HepG2 (cell line): Measurements from ENCODE around the gene ANKRD53. TPM values are rescaled to one million over a fixed set of nuclear protein-coding genes. Genes with fewer than 3 reads are reported as not detected.

ENCODE experiments used
- ATAC-seq: fragments of 200-7000 bp; cut with Tn5 transposase; 3 replicates; pipeline ENCODE4 v1.9.1; 2020; ENCODE audit warnings: mild to moderate bottlenecking, moderate library complexity
- BruUV-seq: library from RNA; stranded (reverse); fragments of 400-500 nt; replicated peaks from 2 replicates; lab custom pipeline; 2021; lab: Mats Ljungman, UMichigan
- CTCF ChIA-PET: fragments of 300-600 bp; formaldehyde crosslinking; extraction: SDS; loops from one replicate; lab custom pipeline; 2021; ENCODE audit warnings: low total read pairs, inconsistent platforms, low intra/inter-chr PET ratio; lab: Yijun Ruan, JAX
- POLR2A ChIA-PET: fragments of 350-600 bp; sonication (Branson Sonifier 250); formaldehyde crosslinking; loops from one replicate; lab custom pipeline; 2020; ENCODE audit warnings: antibody characterized with exemption, inconsistent platforms; lab: Yijun Ruan, JAX
- DNase-seq: peaks from one replicate; pipeline ENCODE4 v3.0.0-alpha.2; 2015; ENCODE audit warnings: low spot score
- FAIRE-seq: peaks from 3 replicates; lab custom pipeline; 2011; peaks lifted over from hg19 to GRCh38; lab: Jason Lieb, UNC
- H2AFZ ChIP-seq: one replicate; pipeline ENCODE4 v1.6.1; 2011; ENCODE audit warnings: low read length, inconsistent platforms
- H3K27ac ChIP-seq: fragments of 300-600 bp; 3 replicates; pipeline ENCODE4 v1.8.0; 2011; ENCODE audit warnings: mixed run types, mild to moderate bottlenecking, mixed read lengths, low read length, inconsistent platforms; ENCODE audit not compliant: insufficient read depth; ENCODE audit errors: extremely low read length
- H3K27me3 ChIP-seq, 2 experiments: fragments of 200-600 bp in 1 of 2; 2 replicates in 1 of 2; 3 replicates in 1 of 2; pipeline versions ENCODE4 v1.6.0 to v1.8.0; 2011; ENCODE audit warnings: low read length in 2 of 2, mild to moderate bottlenecking in 2 of 2, moderate library complexity in 2 of 2, inconsistent platforms in 1 of 2; ENCODE audit not compliant: insufficient read depth in 2 of 2, control insufficient read depth in 1 of 2
- H3K36me3 ChIP-seq, 2 experiments: fragments of 200-600 bp in 1 of 2; replicated peaks in 1 of 2; 2 replicates in 1 of 2; 3 replicates in 1 of 2; pipeline versions ENCODE4 v1.5.1 to v1.8.0; 2011; ENCODE audit warnings: low read length in 2 of 2, inconsistent platforms in 1 of 2; ENCODE audit not compliant: insufficient read depth in 2 of 2, control insufficient read depth in 1 of 2
- H3K4me1 ChIP-seq: 2 replicates; pipeline ENCODE4 v1.5.1; 2012; ENCODE audit warnings: low read length, inconsistent platforms; ENCODE audit not compliant: insufficient read depth
- H3K4me2 ChIP-seq: 2 replicates; pipeline ENCODE4 v1.6.0; 2011; ENCODE audit warnings: low read depth, low read length, inconsistent platforms
- H3K4me3 ChIP-seq, 3 experiments: fragments of 200-600 bp in 1 of 3; sonication (generic), shearing (Covaris generic) in 1 of 3; replicated peaks in 1 of 3; 2 replicates each; pipeline ENCODE4 v1.5.1; 2011 to 2016; ENCODE audit warnings: low read length in 3 of 3, inconsistent platforms in 2 of 3, low read depth in 2 of 3, mild to moderate bottlenecking in 2 of 3, control low read depth in 1 of 3, mixed read lengths in 1 of 3; ENCODE audit not compliant: insufficient read depth in 1 of 3
- H3K79me2 ChIP-seq: one replicate; pipeline ENCODE4 v1.6.1; 2011; ENCODE audit warnings: low read length, inconsistent platforms; ENCODE audit not compliant: insufficient read depth
- H3K9ac ChIP-seq: 2 replicates; pipeline ENCODE4 v1.6.0; 2011; ENCODE audit warnings: mild to moderate bottlenecking, low read depth, low read length, inconsistent platforms; ENCODE audit not compliant: insufficient read depth
- H3K9me3 ChIP-seq: 2 replicates; pipeline ENCODE4 v1.5.1; 2012; ENCODE audit warnings: mild to moderate bottlenecking, low read length
- H4K20me1 ChIP-seq: 2 replicates; pipeline ENCODE4 v1.6.0; 2011; ENCODE audit warnings: inconsistent platforms, mild to moderate bottlenecking, low read length, moderate library complexity; ENCODE audit not compliant: insufficient read depth
- CBX2 ChIP-seq, 2 experiments: fragments of 200-600 bp in 1 of 2; sonication (generic); formaldehyde crosslinking in 1 of 2; IDR thresholded peaks; 2 replicates each; pipeline versions ENCODE4 v1.7.0 to v1.8.1; 2018 to 2022; ENCODE audit warnings: low read depth in 2 of 2, low read length in 1 of 2, mild to moderate bottlenecking in 1 of 2, missing genetic modification reagents in 1 of 2
- ELF3 ChIP-seq: IDR thresholded peaks from 2 replicates; pipeline ENCODE4 v1.6.1; 2016; ENCODE audit warnings: missing genetic modification reagents, missing compliant biosample characterization
- ERF ChIP-seq: IDR thresholded peaks from 2 replicates; pipeline ENCODE4 v1.6.1; 2018; ENCODE audit warnings: missing biosample characterization, missing genetic modification reagents
- FOSL1 ChIP-seq: sonication (generic); formaldehyde crosslinking; IDR thresholded peaks from 2 replicates; pipeline ENCODE4 v1.9.0; 2021; ENCODE audit warnings: missing genetic modification reagents, borderline replicate concordance
- GATAD2A ChIP-seq: IDR thresholded peaks from 2 replicates; pipeline ENCODE4 v1.6.1; 2016
- IKZF5 ChIP-seq: IDR thresholded peaks from 2 replicates; pipeline ENCODE4 v1.6.1; 2018; ENCODE audit warnings: missing genetic modification reagents, mild to moderate bottlenecking, missing compliant biosample characterization
- SSRP1 ChIP-seq: IDR thresholded peaks from 2 replicates; pipeline ENCODE4 v1.6.1; 2016; ENCODE audit warnings: control low read depth
- STAG1 ChIP-seq: sonication (generic); formaldehyde crosslinking; IDR thresholded peaks from 2 replicates; pipeline ENCODE4 v1.4.0; 2020; ENCODE audit warnings: missing genetic modification reagents
- THAP11 ChIP-seq: IDR thresholded peaks from 2 replicates; pipeline ENCODE4 v1.6.1; 2016; ENCODE audit warnings: missing biosample characterization, missing genetic modification reagents
- YEATS2 ChIP-seq: sonication (generic); formaldehyde crosslinking; IDR thresholded peaks from 2 replicates; pipeline ENCODE4 v1.4.0; 2020; ENCODE audit warnings: missing genetic modification reagents, borderline replicate concordance
- ZBTB25 ChIP-seq: IDR thresholded peaks from 2 replicates; pipeline ENCODE4 v1.6.1; 2018; ENCODE audit warnings: missing genetic modification reagents
- WGBS: methylation state at CpG from one replicate; pipeline ENCODE4 v1.1.6; 2017; ENCODE audit warnings: low lambda C conversion rate; 5-methylcytosine and 5-hydroxymethylcytosine counted together
- in situ Hi-C: cut with HindIII; loops from 2 replicates; pipeline ENCODE4 v1.10.0; 2017; ENCODE audit warnings: low pct_unique_long_range_greater_than_20kb; ENCODE audit not compliant: extremely low pct_ligation_motif_present
- intact Hi-C: fragments of 100-400 bp; cut with micrococcal nuclease; formaldehyde crosslinking; loops from one replicate; pipeline ENCODE4 v1.10.0; 2022; ENCODE audit not compliant: unreplicated experiment
- polyA plus RNA-seq, 8 experiments: library from polyadenylated mRNA; depleted of rRNA in 3 of 8; stranded (reverse) in 7 of 8; unstranded in 1 of 8; fragments of >200 nt; fragmentation: Illumina TruSeq in 4 of 8; extraction: Trizol in 4 of 8; gene quantifications; 2 replicates each; pipeline versions ENCODE4 v1.2.1 to v1.2.3, GENCODE V29; 2011 to 2016; ENCODE audit warnings: low read depth in 4 of 8, missing spikeins in 1 of 8, mixed read lengths in 1 of 8; ENCODE audit not compliant: insufficient read depth in 1 of 8
- total RNA-seq, 5 experiments: library from RNA; depleted of rRNA; stranded (reverse); fragments of >200 nt; fragmentation: Illumina TruSeq; extraction: Trizol; gene quantifications; 2 replicates each; pipeline ENCODE4 v1.2.3, GENCODE V29; 2016; ENCODE audit warnings: low read depth in 1 of 5
- TF ChIP-seq, protein P1 (sequence below): sonication (generic); formaldehyde crosslinking; IDR thresholded peaks from 2 replicates; pipeline ENCODE4 v1.8.0; 2022; ENCODE audit warnings: mild to moderate bottlenecking, missing genetic modification reagents, moderate library complexity
- TF ChIP-seq, protein P2 (sequence below): sonication (generic); formaldehyde crosslinking; IDR thresholded peaks from 2 replicates; pipeline ENCODE4 v1.5.0; 2020; ENCODE audit warnings: missing genetic modification reagents
- TF ChIP-seq, protein P3 (sequence below): sonication (generic); formaldehyde crosslinking; conservative IDR thresholded peaks from 2 replicates; pipeline ENCODE4 v1.8.0; 2022; ENCODE audit warnings: mild to moderate bottlenecking, moderate library complexity, missing genetic modification reagents

Gene ANKRD53
- total and polyA plus RNA-seq, 2 of the 13 experiments (the other 11 are each of a cell fraction or from before 2014, with no cell fraction given): 0.15 TPM; not detected in 1

GRCh38 chr2:70946832-70947442 lies 31.5 kb upstream of the ANKRD53 start:
- H3K4me3 ChIP-seq: no peak overlapping the region
- CTCF ChIA-PET: interaction anchor here (2.0 to 4.9 kb wide), 5 partner anchors 25 to 157 kb away, joined by 5 to 93 read pairs (median 17); partner anchors contain the start of gene FIGLA
- peak; percentile 39; the same call in 2 of the 3 replicates for ATAC-seq
- TF ChIP-seq, protein P1, sequence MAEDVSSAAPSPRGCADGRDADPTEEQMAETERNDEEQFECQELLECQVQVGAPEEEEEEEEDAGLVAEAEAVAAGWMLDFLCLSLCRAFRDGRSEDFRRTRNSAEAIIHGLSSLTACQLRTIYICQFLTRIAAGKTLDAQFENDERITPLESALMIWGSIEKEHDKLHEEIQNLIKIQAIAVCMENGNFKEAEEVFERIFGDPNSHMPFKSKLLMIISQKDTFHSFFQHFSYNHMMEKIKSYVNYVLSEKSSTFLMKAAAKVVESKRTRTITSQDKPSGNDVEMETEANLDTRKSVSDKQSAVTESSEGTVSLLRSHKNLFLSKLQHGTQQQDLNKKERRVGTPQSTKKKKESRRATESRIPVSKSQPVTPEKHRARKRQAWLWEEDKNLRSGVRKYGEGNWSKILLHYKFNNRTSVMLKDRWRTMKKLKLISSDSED: no peak
- TF ChIP-seq IKZF5 (CRISPR knock-in tag) (peak; percentile 18; the same call in 1 of the 2 replicates), YEATS2 (peak; percentile 45; the same call in 1 of the 2 replicates), SSRP1 (CRISPR knock-in tag) (0 out of 2 replicates have a peak, but pooled peaks have one; percentile 76), ELF3 (CRISPR knock-in tag) (peak; percentile 79), ERF (CRISPR knock-in tag) (0 out of 2 replicates have a peak, but pooled peaks have one; percentile 25), THAP11 (CRISPR knock-in tag) (peak; percentile 53), ZBTB25 (CRISPR knock-in tag) (0 out of 2 replicates have a peak, but pooled peaks have one; percentile 45), CBX2 (IDR thresholded peaks at IDR 0.05; ENCODE audit: low read depth, low read length) (no peak), CBX2 (CRISPR knock-in tag; IDR thresholded peaks at IDR 0.05; ENCODE audit: low read depth) (no peak), STAG1 (CRISPR knock-in tag) (peak; percentile 84), GATAD2A (CRISPR knock-in tag) (0 out of 2 replicates have a peak, but pooled peaks have one; percentile 24), FOSL1 (CRISPR knock-in tag) (no peak)
- TF ChIP-seq, protein P2, sequence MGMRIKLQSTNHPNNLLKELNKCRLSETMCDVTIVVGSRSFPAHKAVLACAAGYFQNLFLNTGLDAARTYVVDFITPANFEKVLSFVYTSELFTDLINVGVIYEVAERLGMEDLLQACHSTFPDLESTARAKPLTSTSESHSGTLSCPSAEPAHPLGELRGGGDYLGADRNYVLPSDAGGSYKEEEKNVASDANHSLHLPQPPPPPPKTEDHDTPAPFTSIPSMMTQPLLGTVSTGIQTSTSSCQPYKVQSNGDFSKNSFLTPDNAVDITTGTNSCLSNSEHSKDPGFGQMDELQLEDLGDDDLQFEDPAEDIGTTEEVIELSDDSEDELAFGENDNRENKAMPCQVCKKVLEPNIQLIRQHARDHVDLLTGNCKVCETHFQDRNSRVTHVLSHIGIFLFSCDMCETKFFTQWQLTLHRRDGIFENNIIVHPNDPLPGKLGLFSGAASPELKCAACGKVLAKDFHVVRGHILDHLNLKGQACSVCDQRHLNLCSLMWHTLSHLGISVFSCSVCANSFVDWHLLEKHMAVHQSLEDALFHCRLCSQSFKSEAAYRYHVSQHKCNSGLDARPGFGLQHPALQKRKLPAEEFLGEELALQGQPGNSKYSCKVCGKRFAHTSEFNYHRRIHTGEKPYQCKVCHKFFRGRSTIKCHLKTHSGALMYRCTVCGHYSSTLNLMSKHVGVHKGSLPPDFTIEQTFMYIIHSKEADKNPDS (CRISPR knock-in tag): no peak
- TF ChIP-seq, protein P3, sequence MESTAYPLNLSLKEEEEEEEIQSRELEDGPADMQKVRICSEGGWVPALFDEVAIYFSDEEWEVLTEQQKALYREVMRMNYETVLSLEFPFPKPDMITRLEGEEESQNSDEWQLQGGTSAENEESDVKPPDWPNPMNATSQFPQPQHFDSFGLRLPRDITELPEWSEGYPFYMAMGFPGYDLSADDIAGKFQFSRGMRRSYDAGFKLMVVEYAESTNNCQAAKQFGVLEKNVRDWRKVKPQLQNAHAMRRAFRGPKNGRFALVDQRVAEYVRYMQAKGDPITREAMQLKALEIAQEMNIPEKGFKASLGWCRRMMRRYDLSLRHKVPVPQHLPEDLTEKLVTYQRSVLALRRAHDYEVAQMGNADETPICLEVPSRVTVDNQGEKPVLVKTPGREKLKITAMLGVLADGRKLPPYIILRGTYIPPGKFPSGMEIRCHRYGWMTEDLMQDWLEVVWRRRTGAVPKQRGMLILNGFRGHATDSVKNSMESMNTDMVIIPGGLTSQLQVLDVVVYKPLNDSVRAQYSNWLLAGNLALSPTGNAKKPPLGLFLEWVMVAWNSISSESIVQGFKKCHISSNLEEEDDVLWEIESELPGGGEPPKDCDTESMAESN (CRISPR knock-in tag): no peak

More at GRCh38 chr2:70946832-70947442, 31.5 kb upstream of the ANKRD53 start:
- H2AFZ ChIP-seq: no peak overlapping the region
- WGBS: 31% methylated on average over 8 of the region's 8 CpGs
- no peak overlapping the region for H3K9ac ChIP-seq
- no peaks in the 10 kb centered on the region for H3K79me2 ChIP-seq
- no peak overlapping the region for H3K27ac ChIP-seq
- peak overlapping the region; percentile 85; the same call in 1 of the 2 replicates for H3K4me2 ChIP-seq
- in situ Hi-C loops (loop anchor here (5.0 kb wide), 2 partner anchors 75 to 155 kb away; partner anchors contain the start of gene FIGLA), intact Hi-C loops (loop anchor here (1.0 to 2.0 kb wide), 2 partner anchors 26 to 158 kb away; no protein-coding TSS in a partner anchor)
- POLR2A ChIA-PET: interaction anchor here (1.4 kb wide), 1 partner anchor 30 kb away, joined by 3 read pairs; no protein-coding TSS in a partner anchor
- DNase-seq: peak; percentile 67
- no peaks in the 10 kb centered on the region for H3K36me3 ChIP-seq
- H3K27me3 ChIP-seq: peaks cover 0 to 17% of the 10 kb centered on the region in 2 experiments; a peak in 3 of 5 replicates
- FAIRE-seq: peak; percentile 89
- peaks cover 38% of the 10 kb centered on the region for H3K4me1 ChIP-seq
- BruUV-seq: no TSS peak
- no peaks in the 10 kb centered on the region for H3K9me3 ChIP-seq
- H4K20me1 ChIP-seq: no peaks in the 10 kb centered on the region
